Measurements from ENCODE around the gene RASA2.

Gene RASA2

GRCh38 chr3:141442914-141443313 is 43.9 kb upstream of the RASA2 start:
- ChIA-PET POLR2A (ENCODE audit: low non-redundant PET) (no interaction called here), CTCF (interaction anchor here (1.4 kb wide), 1 partner anchor 9 kb away, joined by 5 read pairs; no protein-coding TSS in a partner anchor)
- no peak for DNase-seq (ENCODE audit: low spot score)
- H3K27ac ChIP-seq, result no peak overlapping the region
- no peak for TF ChIP-seq CTCF (conservative IDR thresholded peaks at IDR 0.05; ENCODE audit: low read depth)

GRCh38 chr3:141444586-141445285 is 42.1 kb upstream of the RASA2 start:
- H3K27ac ChIP-seq, result no peak overlapping the region
- ChIA-PET POLR2A (ENCODE audit: low non-redundant PET) (no interaction called here), CTCF (interaction anchor here (1.1 kb wide), 1 partner anchor 10 kb away, joined by 3 read pairs; no protein-coding TSS in a partner anchor)
- TF ChIP-seq CTCF (conservative IDR thresholded peaks at IDR 0.05; ENCODE audit: low read depth), result no peak
- no peak for DNase-seq (ENCODE audit: low spot score)

GRCh38 chr3:141445990-141446389 is 40.8 kb upstream of the RASA2 start:
- no peak for DNase-seq (ENCODE audit: low spot score)
- ChIA-PET CTCF (interaction anchor here (0.6 kb wide), 1 partner anchor 101 kb away, joined by 5 read pairs; no protein-coding TSS in a partner anchor), POLR2A (ENCODE audit: low non-redundant PET) (no interaction called here)
- no peak for TF ChIP-seq CTCF (conservative IDR thresholded peaks at IDR 0.05; ENCODE audit: low read depth)
- no peak overlapping the region for H3K27ac ChIP-seq

GRCh38 chr3:141446737-141447136 is 40.1 kb upstream of the RASA2 start:
- no peak for DNase-seq (ENCODE audit: low spot score)
- CTCF ChIA-PET, result interaction anchor here (0.6 kb wide), 1 partner anchor 102 kb away, joined by 5 read pairs; no protein-coding TSS in a partner anchor
- POLR2A ChIA-PET (ENCODE audit: low non-redundant PET), result no interaction called here
- no peak overlapping the region for H3K27ac ChIP-seq
- TF ChIP-seq CTCF (conservative IDR thresholded peaks at IDR 0.05; ENCODE audit: low read depth), result no peak

GRCh38 chr3:141447383-141447782 is 39.4 kb upstream of the RASA2 start:
- ChIA-PET POLR2A (ENCODE audit: low non-redundant PET) (no interaction called here), CTCF (no interaction called here)
- no peak for TF ChIP-seq CTCF (conservative IDR thresholded peaks at IDR 0.05; ENCODE audit: low read depth)
- no peak overlapping the region for H3K27ac ChIP-seq
- DNase-seq (ENCODE audit: low spot score), result no peak

- CTCF ChIA-PET, result interaction anchor here (0.6 kb wide), 2 partner anchors 140 to 193 kb away, joined by 3 read pairs; no protein-coding TSS in a partner anchor
- POLR2A ChIA-PET (ENCODE audit: low non-redundant PET), result no interaction called here
- no peak for TF ChIP-seq CTCF (conservative IDR thresholded peaks at IDR 0.05; ENCODE audit: low read depth)
- no peak for DNase-seq (ENCODE audit: low spot score)
- H3K27ac ChIP-seq, result no peak overlapping the region
Observed at GRCh38 chr3:141448606-141449220, 38.1 kb upstream of the RASA2 start.
